Body of pancreas (tissue), 4 donors: ENCODE measurements around the gene METTL24. TPM values are rescaled to one million over a fixed set of nuclear protein-coding genes. Genes with fewer than 3 reads are reported as not detected.

ENCODE experiments used
- ATAC-seq: fragments of 150-250 bp; one replicate; pipeline ENCODE4 v1.9.1; 2016
- DNase-seq, 4 donors: peaks; one replicate each; pipeline ENCODE4 v3.0.0-alpha.2; 2019
- H3K27ac ChIP-seq, 4 donors: fragments of 200-600 bp; sonication (generic); 1 replicate in 3 of 4; 2 replicates in 1 of 4; pipeline versions ENCODE4 v1.5.1 to v1.6.1; 2016 to 2019; ENCODE audit warnings: mild to moderate bottlenecking in 1 of 4, mixed read lengths in 1 of 4, moderate library complexity in 1 of 4
- H3K27me3 ChIP-seq, 2 donors: fragments of 200-600 bp; sonication (generic); one replicate each; pipeline ENCODE4 v1.6.0; 2016; ENCODE audit warnings: mild to moderate bottlenecking in 1 of 2
- H3K36me3 ChIP-seq, 2 donors: fragments of 200-600 bp; sonication (generic); replicated peaks in 1 of 2; 2 replicates each; pipeline ENCODE4 v1.5.1; 2016; ENCODE audit warnings: low read depth in 2 of 2; ENCODE audit not compliant: insufficient read depth in 1 of 2
- H3K4me1 ChIP-seq: fragments of 200-600 bp; sonication (generic); one replicate; pipeline ENCODE4 v1.6.0; 2016
- H3K4me3 ChIP-seq, 2 donors: fragments of 200-600 bp; sonication (generic); 1 replicate in 1 of 2; 2 replicates in 1 of 2; pipeline ENCODE4 v1.5.1; 2016 to 2019
- H3K9me3 ChIP-seq, 3 donors: fragments of 200-600 bp; sonication (generic); 1 replicate in 2 of 3; 2 replicates in 1 of 3; pipeline ENCODE4 v1.5.1; 2016
- CTCF ChIP-seq, 7 experiments: fragments of 450-650 bp in 4 of 7; fragments of 200-600 bp in 3 of 7; sonication (generic) in 3 of 7; IDR thresholded peaks; one replicate each; pipeline ENCODE4 v1.5.1; 2016 to 2019; ENCODE audit warnings: antibody characterized with exemption in 7 of 7
- POLR2A ChIP-seq, 3 donors: fragments of 450-650 bp; IDR thresholded peaks; one replicate each; pipeline ENCODE4 v1.6.1; 2016; ENCODE audit warnings: antibody characterized with exemption in 3 of 3, mild to moderate bottlenecking in 2 of 3
- WGBS, 2 donors: methylation state at CpG; one replicate each; pipeline ENCODE4 v1.1.5; 2017; 5-methylcytosine and 5-hydroxymethylcytosine counted together
- intact Hi-C: fragments of 100-400 bp; cut with DNase I; formaldehyde crosslinking; loops from one replicate; pipeline ENCODE4 v1.15.1; 2023
- total RNA-seq, 2 donors: library from RNA; depleted of rRNA; stranded (reverse); fragments of >200 nt; gene quantifications; one replicate each; pipeline ENCODE4 v1.1.0, GENCODE V29; 2016

METTL24 gene
- total RNA-seq, 2 donors from 2014 or later: 2.3 to 4.0 TPM

GRCh38 chr6:110392727-110393126 lies 34.6 kb upstream of the METTL24 start:
- no peak for DNase-seq
- Histone ChIP-seq H3K4me3 (no peak overlapping the region), H3K4me1 (peaks cover 18% of the 10 kb centered on the region), H3K9me3 (no peaks in the 10 kb centered on the region), H3K36me3 (no peaks in the 10 kb centered on the region), H3K27me3 (no peaks in the 10 kb centered on the region), H3K27ac (no peak overlapping the region)
- 64 to 76% methylated on average over 4 to 9 of the region's 9 CpGs for WGBS, 2 donors
- no peak for TF ChIP-seq POLR2A (IDR thresholded peaks at IDR 0.05)
- TF ChIP-seq CTCF (IDR thresholded peaks at IDR 0.05): no peak
- ATAC-seq: no peak
- intact Hi-C loops: loop anchor here (5.0 to 10.0 kb wide), 2 partner anchors 218 to 685 kb away; partner anchors contain the start of gene WASF1

- WGBS, 2 donors: 5 to 18% methylated on average over 2 of the region's 2 CpGs
- Histone ChIP-seq H3K9me3 (no peaks in the 10 kb centered on the region), H3K4me1 (peaks cover 18% of the 10 kb centered on the region), H3K36me3 (no peaks in the 10 kb centered on the region), H3K27ac (no peak overlapping the region), H3K4me3 (no peak overlapping the region), H3K27me3 (no peaks in the 10 kb centered on the region)
- ATAC-seq (no peak), DNase-seq (no peak)
- no peak for TF ChIP-seq POLR2A (IDR thresholded peaks at IDR 0.05)
- TF ChIP-seq CTCF (IDR thresholded peaks at IDR 0.05): no peak
- intact Hi-C loops: loop anchor here (5.0 to 10.0 kb wide), 2 partner anchors 216 to 683 kb away; partner anchors contain the start of gene WASF1
These were observed 32.3 kb upstream of the METTL24 start for GRCh38 chr6:110390404-110390803.

GRCh38 chr6:110389689-110390382 lies 31.7 kb upstream of the METTL24 start:
- peak; percentile 52 for ATAC-seq
- peak in 1 of 4 donors; percentile 17 for DNase-seq
- 50 to 71% methylated on average over 4 of the region's 4 CpGs for WGBS, 2 donors
- Histone ChIP-seq H3K27ac (peak overlapping the region in 1 of 4 donors; percentile 41), H3K4me1 (peaks cover 18% of the 10 kb centered on the region), H3K9me3 (no peaks in the 10 kb centered on the region), H3K27me3 (no peaks in the 10 kb centered on the region), H3K4me3 (no peak overlapping the region), H3K36me3 (no peaks in the 10 kb centered on the region)
- no peak for TF ChIP-seq CTCF (IDR thresholded peaks at IDR 0.05)
- no peak for TF ChIP-seq POLR2A (IDR thresholded peaks at IDR 0.05)
- intact Hi-C loops: loop anchor here (5.0 to 10.0 kb wide), 2 partner anchors 215 to 683 kb away; partner anchors contain the start of gene WASF1

- ATAC-seq (no peak), DNase-seq (no peak)
- intact Hi-C loops: no loop called here
- Histone ChIP-seq H3K9me3 (no peaks in the 10 kb centered on the region), H3K36me3 (no peaks in the 10 kb centered on the region), H3K4me1 (peaks cover 18% of the 10 kb centered on the region), H3K4me3 (no peak overlapping the region), H3K27me3 (no peaks in the 10 kb centered on the region), H3K27ac (no peak overlapping the region)
- WGBS, 2 donors: 52 to 64% methylated on average over 2 of the region's 2 CpGs
- no peak for TF ChIP-seq POLR2A (IDR thresholded peaks at IDR 0.05)
- TF ChIP-seq CTCF (IDR thresholded peaks at IDR 0.05): no peak
These were observed 29.8 kb upstream of the METTL24 start for GRCh38 chr6:110387986-110388385.

- H3K4me1 ChIP-seq: peaks cover 17% of the 10 kb centered on the region
- ATAC-seq: no peak
- intact Hi-C loops: no loop called here
- WGBS, 2 donors: 67 to 75% methylated on average over 1 of the region's 1 CpG
- TF ChIP-seq POLR2A (IDR thresholded peaks at IDR 0.05): no peak
- TF ChIP-seq CTCF (IDR thresholded peaks at IDR 0.05): no peak
- H3K4me3 ChIP-seq: no peak overlapping the region
- no peak overlapping the region for H3K27ac ChIP-seq
- no peaks in the 10 kb centered on the region for H3K36me3 ChIP-seq
- no peaks in the 10 kb centered on the region for H3K9me3 ChIP-seq
- DNase-seq: no peak
- no peaks in the 10 kb centered on the region for H3K27me3 ChIP-seq
These were observed 27.3 kb upstream of the METTL24 start for GRCh38 chr6:110385458-110385863.
